ENCODE results near the gene GADD45GIP1. TPM values are rescaled to one million over a fixed set of nuclear protein-coding genes. Genes with fewer than 3 reads are reported as not detected.
"Not testable (repeated sequence)": the region's sequence is repeated elsewhere in the genome, so short reads cannot be mapped to it uniquely, and the experiment has no call there.

GADD45GIP1 gene
- total RNA-seq, 1 donor from 2014 or later = 20.8 TPM

- Mint-ChIP-seq H3K4me3 (ENCODE audit: unreplicated experiment) (peak overlapping the region; percentile 49), H3K9me3 (ENCODE audit: unreplicated experiment) (no peaks in the 10 kb centered on the region), H3K27me3 (ENCODE audit: unreplicated experiment) (peaks cover 12% of the 10 kb centered on the region), H3K27ac (ENCODE audit: unreplicated experiment) (no peak overlapping the region), H3K4me1 (ENCODE audit: unreplicated experiment) (peaks cover 11% of the 10 kb centered on the region), H3K36me3 (ENCODE audit: low read depth, unreplicated experiment) (peaks cover 36% of the 10 kb centered on the region)
- no peak for DNase-seq (ENCODE audit: low spot score)
- no peak for TF ChIP-seq CTCF (IDR thresholded peaks at IDR 0.05; ENCODE audit: unreplicated experiment)
These were observed 3.0 kb downstream of the GADD45GIP1 start for GRCh38 chr19:12953799-12954611.

- Mint-ChIP-seq H3K4me1 (ENCODE audit: unreplicated experiment) (peaks cover 11% of the 10 kb centered on the region), H3K27ac (ENCODE audit: unreplicated experiment) (no peak overlapping the region), H3K27me3 (ENCODE audit: unreplicated experiment) (peaks cover 12% of the 10 kb centered on the region), H3K36me3 (ENCODE audit: low read depth, unreplicated experiment) (peaks cover 36% of the 10 kb centered on the region), H3K9me3 (ENCODE audit: unreplicated experiment) (no peaks in the 10 kb centered on the region), H3K4me3 (ENCODE audit: unreplicated experiment) (no peak overlapping the region)
- DNase-seq (ENCODE audit: low spot score) = no peak
- no peak for TF ChIP-seq CTCF (IDR thresholded peaks at IDR 0.05; ENCODE audit: unreplicated experiment)
These were observed 3.8 kb downstream of the GADD45GIP1 start for GRCh38 chr19:12953138-12953798.

GRCh38 chr19:12952488-12953137, 4.4 kb downstream of the GADD45GIP1 start:
- no peak for DNase-seq (ENCODE audit: low spot score)
- H3K27ac Mint-ChIP-seq (ENCODE audit: unreplicated experiment) = no peak overlapping the region

GRCh38 chr19:12952050-12952449, 5.0 kb downstream of the GADD45GIP1 start:
- peaks cover 36% of the 10 kb centered on the region for H3K36me3 Mint-ChIP-seq (ENCODE audit: low read depth, unreplicated experiment)
- not testable (repeated sequence) for H3K27ac Mint-ChIP-seq (ENCODE audit: unreplicated experiment); H3K4me3 Mint-ChIP-seq (ENCODE audit: unreplicated experiment); H3K9me3 Mint-ChIP-seq (ENCODE audit: unreplicated experiment); H3K27me3 Mint-ChIP-seq (ENCODE audit: unreplicated experiment); DNase-seq (ENCODE audit: low spot score)
- peaks cover 11% of the 10 kb centered on the region for H3K4me1 Mint-ChIP-seq (ENCODE audit: unreplicated experiment)

More at GRCh38 chr19:12952488-12953137, 4.4 kb downstream of the GADD45GIP1 start:
- no peak overlapping the region for H3K4me3 Mint-ChIP-seq (ENCODE audit: unreplicated experiment)
- H3K9me3 Mint-ChIP-seq (ENCODE audit: unreplicated experiment) = no peaks in the 10 kb centered on the region
- H3K4me1 Mint-ChIP-seq (ENCODE audit: unreplicated experiment) = peaks cover 11% of the 10 kb centered on the region
- no peak for TF ChIP-seq CTCF (IDR thresholded peaks at IDR 0.05; ENCODE audit: unreplicated experiment)
- H3K36me3 Mint-ChIP-seq (ENCODE audit: low read depth, unreplicated experiment) = peaks cover 36% of the 10 kb centered on the region
- peaks cover 12% of the 10 kb centered on the region for H3K27me3 Mint-ChIP-seq (ENCODE audit: unreplicated experiment)

GRCh38 chr19:12949363-12950283, 7.4 kb downstream of the GADD45GIP1 start:
- peaks cover 35% of the 10 kb centered on the region for H3K36me3 Mint-ChIP-seq (ENCODE audit: low read depth, unreplicated experiment)
- peak overlapping the region; percentile 52 for H3K27ac Mint-ChIP-seq (ENCODE audit: unreplicated experiment)
- no peak for DNase-seq (ENCODE audit: low spot score)
- H3K9me3 Mint-ChIP-seq (ENCODE audit: unreplicated experiment) = no peaks in the 10 kb centered on the region
- H3K4me3 Mint-ChIP-seq (ENCODE audit: unreplicated experiment) = peak overlapping the region; percentile 82
- no peak for TF ChIP-seq CTCF (IDR thresholded peaks at IDR 0.05; ENCODE audit: unreplicated experiment)
- peaks cover 8% of the 10 kb centered on the region for H3K4me1 Mint-ChIP-seq (ENCODE audit: unreplicated experiment)
- H3K27me3 Mint-ChIP-seq (ENCODE audit: unreplicated experiment) = peaks cover 13% of the 10 kb centered on the region
